Caco-2 (cell line): ENCODE results near the gene DNMT3A. TPM values are rescaled to one million over a fixed set of nuclear protein-coding genes. Genes with fewer than 3 reads are reported as not detected.

Source experiments
- BruUV-seq: library from RNA; stranded (reverse); fragments of 400-500 nt; replicated peaks from 2 replicates; lab custom pipeline; 2021; lab: Mats Ljungman, UMichigan
- CTCF ChIA-PET: fragments of 300-600 bp; sonication (Branson Sonifier 250); formaldehyde crosslinking; loops from one replicate; lab custom pipeline; 2022; ENCODE audit warnings: antibody characterized with exemption; lab: Charles Lee
- POLR2A ChIA-PET: fragments of 300-600 bp; sonication (Branson Sonifier 250); formaldehyde crosslinking; loops from one replicate; lab custom pipeline; 2022; ENCODE audit warnings: antibody characterized with exemption; lab: Charles Lee
- DNase-seq, 2 experiments: peaks; one replicate each; pipeline versions ENCODE4 v3.0.0 to v3.0.0-alpha.2; 2020 to 2022
- H3K27me3 ChIP-seq: replicated peaks from 2 replicates; pipeline ENCODE4 v1.6.0; 2011; ENCODE audit warnings: low read length; ENCODE audit not compliant: control insufficient read depth, insufficient read depth
- H3K36me3 ChIP-seq: 2 replicates; pipeline ENCODE4 v1.5.1; 2011; ENCODE audit warnings: low read length; ENCODE audit not compliant: control insufficient read depth, insufficient read depth
- H3K4me1 ChIP-seq: fragments of 250-450 bp; sonication (Bioruptor Pico); 2 replicates; pipeline ENCODE4 v1.5.1; 2020; ENCODE audit warnings: mild to moderate bottlenecking
- H3K4me3 ChIP-seq: 2 replicates; pipeline ENCODE4 v1.5.1; 2011; ENCODE audit warnings: low read depth, mild to moderate bottlenecking, control low read depth, low read length
- H3K9me3 ChIP-seq: fragments of 250-450 bp; sonication (Bioruptor Pico); 2 replicates; pipeline ENCODE4 v1.5.1; 2020; ENCODE audit warnings: mild to moderate bottlenecking, moderate library complexity
- H3K27ac Mint-ChIP-seq: one replicate; pipeline ENCODE4 v1.8.0; 2022; ENCODE audit warnings: mixed read lengths; ENCODE audit not compliant: unreplicated experiment
- H3K27me3 Mint-ChIP-seq: one replicate; pipeline ENCODE4 v1.8.0; 2022; ENCODE audit warnings: mixed read lengths; ENCODE audit not compliant: insufficient read depth, unreplicated experiment
- H3K36me3 Mint-ChIP-seq: one replicate; pipeline ENCODE4 v1.8.0; 2022; ENCODE audit warnings: mild to moderate bottlenecking, mixed read lengths; ENCODE audit not compliant: insufficient read depth, unreplicated experiment
- H3K4me1 Mint-ChIP-seq: one replicate; pipeline ENCODE4 v1.8.0; 2022; ENCODE audit warnings: low read depth, mixed read lengths; ENCODE audit not compliant: unreplicated experiment
- H3K4me3 Mint-ChIP-seq: one replicate; pipeline ENCODE4 v1.8.0; 2022; ENCODE audit warnings: mild to moderate bottlenecking, moderate library complexity, mixed read lengths; ENCODE audit not compliant: unreplicated experiment
- H3K9me3 Mint-ChIP-seq: one replicate; pipeline ENCODE4 v1.8.0; 2022; ENCODE audit warnings: mixed read lengths; ENCODE audit not compliant: unreplicated experiment
- intact Hi-C: fragments of 100-400 bp; cut with micrococcal nuclease; formaldehyde crosslinking; loops from one replicate; pipeline ENCODE4 v1.10.0; 2022; ENCODE audit not compliant: unreplicated experiment
- total RNA-seq: library from RNA; stranded (reverse); gene quantifications from 2 replicates; pipeline ENCODE4 v1.2.3, GENCODE V29; 2022
- TF ChIP-seq, protein P1 (sequence below), 2 experiments: fragments of 200-600 bp in 1 of 2; IDR thresholded peaks; 1 replicate in 1 of 2; 2 replicates in 1 of 2; pipeline versions ENCODE4 v1.5.1 to v1.8.0; 2011 to 2022; ENCODE audit warnings: antibody characterized with exemption in 1 of 2, control low read depth in 1 of 2, inconsistent platforms in 1 of 2, low read depth in 1 of 2, low read length in 1 of 2, mild to moderate bottlenecking in 1 of 2, moderate library complexity in 1 of 2; ENCODE audit not compliant: insufficient read depth in 1 of 2, severe bottlenecking in 1 of 2, unreplicated experiment in 1 of 2

DNMT3A gene
- total RNA-seq, 1 experiment from 2014 or later, result 72.2 TPM

DNA sequence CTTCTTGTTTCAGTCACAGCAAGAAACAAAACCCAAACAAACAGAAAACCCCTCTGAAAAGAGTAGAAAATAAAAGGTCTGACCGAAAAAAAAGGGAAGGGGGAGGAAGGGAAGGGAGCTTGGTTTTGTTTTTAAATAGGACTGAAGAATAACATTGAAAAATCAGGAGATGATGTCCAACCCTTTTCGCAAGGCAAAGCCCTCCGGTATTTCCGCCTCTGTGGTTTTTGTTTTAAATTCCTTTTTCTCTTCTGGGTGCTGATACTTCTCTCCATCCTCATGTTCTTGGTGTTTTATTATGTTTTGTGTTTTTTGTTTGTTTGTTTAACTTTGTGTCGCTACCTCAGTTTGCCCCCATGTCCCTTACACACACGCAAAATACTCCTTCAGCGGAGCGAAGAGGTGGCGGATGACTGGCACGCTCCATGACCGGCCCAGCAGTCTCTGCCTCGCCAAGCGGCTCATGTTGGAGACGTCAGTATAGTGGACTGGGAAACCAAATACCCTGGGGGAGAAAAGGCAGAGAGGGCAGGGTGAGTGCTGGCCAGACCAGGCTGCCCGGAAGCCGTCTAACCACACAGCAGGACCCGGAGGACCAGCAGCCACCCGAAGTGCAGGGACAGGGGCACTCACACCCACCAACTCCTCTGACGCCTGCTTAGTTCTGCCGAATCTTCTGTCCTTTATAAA is 107.7 kb downstream of the DNMT3A start:
- no peak for DNase-seq
- TF ChIP-seq, protein P1, sequence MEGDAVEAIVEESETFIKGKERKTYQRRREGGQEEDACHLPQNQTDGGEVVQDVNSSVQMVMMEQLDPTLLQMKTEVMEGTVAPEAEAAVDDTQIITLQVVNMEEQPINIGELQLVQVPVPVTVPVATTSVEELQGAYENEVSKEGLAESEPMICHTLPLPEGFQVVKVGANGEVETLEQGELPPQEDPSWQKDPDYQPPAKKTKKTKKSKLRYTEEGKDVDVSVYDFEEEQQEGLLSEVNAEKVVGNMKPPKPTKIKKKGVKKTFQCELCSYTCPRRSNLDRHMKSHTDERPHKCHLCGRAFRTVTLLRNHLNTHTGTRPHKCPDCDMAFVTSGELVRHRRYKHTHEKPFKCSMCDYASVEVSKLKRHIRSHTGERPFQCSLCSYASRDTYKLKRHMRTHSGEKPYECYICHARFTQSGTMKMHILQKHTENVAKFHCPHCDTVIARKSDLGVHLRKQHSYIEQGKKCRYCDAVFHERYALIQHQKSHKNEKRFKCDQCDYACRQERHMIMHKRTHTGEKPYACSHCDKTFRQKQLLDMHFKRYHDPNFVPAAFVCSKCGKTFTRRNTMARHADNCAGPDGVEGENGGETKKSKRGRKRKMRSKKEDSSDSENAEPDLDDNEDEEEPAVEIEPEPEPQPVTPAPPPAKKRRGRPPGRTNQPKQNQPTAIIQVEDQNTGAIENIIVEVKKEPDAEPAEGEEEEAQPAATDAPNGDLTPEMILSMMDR (IDR thresholded peaks at IDR 0.05; ENCODE audit: insufficient read depth in 1 of 2, low read depth in 1 of 2, low read length in 1 of 2, severe bottlenecking in 1 of 2, unreplicated experiment in 1 of 2), result no peak
- Mint-ChIP-seq H3K4me1 (peaks cover 4% of the 10 kb centered on the region), H3K27ac (no peak overlapping the region), H3K36me3 (peaks cover 30% of the 10 kb centered on the region), H3K27me3 (no peaks in the 10 kb centered on the region), H3K9me3 (no peaks in the 10 kb centered on the region), H3K4me3 (no peak overlapping the region)
- BruUV-seq, result no TSS peak
- POLR2A ChIA-PET, result no interaction called here
- CTCF ChIA-PET, result no interaction called here
- H3K36me3 ChIP-seq, result peaks cover 4% of the 10 kb centered on the region
- no peaks in the 10 kb centered on the region for H3K4me1 ChIP-seq
- H3K27me3 ChIP-seq, result no peaks in the 10 kb centered on the region
- H3K9me3 ChIP-seq, result no peaks in the 10 kb centered on the region
- intact Hi-C loops, result no loop called here
- H3K4me3 ChIP-seq, result no peak overlapping the region

DNA sequence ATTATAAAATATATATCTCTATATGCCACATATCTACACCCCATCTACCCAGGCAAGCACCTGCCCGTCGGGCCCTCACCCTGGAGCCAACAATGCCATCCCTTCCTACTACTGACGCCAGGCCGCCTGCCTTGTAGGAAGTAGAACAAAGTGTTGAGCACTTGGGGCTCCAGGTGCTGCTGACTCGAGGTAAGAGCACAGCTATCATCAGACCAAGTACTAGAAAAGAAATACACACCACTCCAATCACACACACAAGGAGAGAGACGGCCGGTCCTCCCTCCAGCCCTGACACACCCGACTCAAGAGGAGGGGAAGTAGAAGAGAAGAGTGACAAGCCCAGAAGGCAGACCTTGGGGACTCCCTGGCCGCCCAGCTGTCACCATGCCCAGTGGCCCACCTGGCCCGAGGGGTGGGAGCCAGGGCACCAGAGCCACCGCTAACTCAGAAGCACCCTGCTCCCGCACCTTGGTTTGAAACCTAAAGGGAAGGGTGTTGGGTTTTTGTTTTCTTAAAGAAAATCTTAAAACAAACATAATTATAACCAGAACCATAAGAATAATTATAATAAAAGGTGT is 109.4 kb downstream of the DNMT3A start:
- no peak overlapping the region for H3K27ac Mint-ChIP-seq
- ChIA-PET POLR2A (no interaction called here), CTCF (interaction anchor here (1.2 kb wide), 1 partner anchor 404 kb away, joined by 3 read pairs; no protein-coding TSS in a partner anchor)
- Histone ChIP-seq H3K36me3 (peaks cover 2% of the 10 kb centered on the region), H3K4me1 (no peaks in the 10 kb centered on the region), H3K9me3 (no peaks in the 10 kb centered on the region), H3K27me3 (no peaks in the 10 kb centered on the region), H3K4me3 (no peak overlapping the region)
- no peaks in the 10 kb centered on the region for H3K27me3 Mint-ChIP-seq
- TF ChIP-seq, protein P1 (IDR thresholded peaks at IDR 0.05; ENCODE audit: insufficient read depth in 1 of 2, low read depth in 1 of 2, low read length in 1 of 2, severe bottlenecking in 1 of 2, unreplicated experiment in 1 of 2), result no peak
- no peak for DNase-seq
- peaks cover 7% of the 10 kb centered on the region for H3K4me1 Mint-ChIP-seq
- intact Hi-C loops, result no loop called here
- BruUV-seq, result no TSS peak
- H3K9me3 Mint-ChIP-seq, result no peaks in the 10 kb centered on the region
- H3K36me3 Mint-ChIP-seq, result peaks cover 30% of the 10 kb centered on the region
- H3K4me3 Mint-ChIP-seq, result no peak overlapping the region

DNA sequence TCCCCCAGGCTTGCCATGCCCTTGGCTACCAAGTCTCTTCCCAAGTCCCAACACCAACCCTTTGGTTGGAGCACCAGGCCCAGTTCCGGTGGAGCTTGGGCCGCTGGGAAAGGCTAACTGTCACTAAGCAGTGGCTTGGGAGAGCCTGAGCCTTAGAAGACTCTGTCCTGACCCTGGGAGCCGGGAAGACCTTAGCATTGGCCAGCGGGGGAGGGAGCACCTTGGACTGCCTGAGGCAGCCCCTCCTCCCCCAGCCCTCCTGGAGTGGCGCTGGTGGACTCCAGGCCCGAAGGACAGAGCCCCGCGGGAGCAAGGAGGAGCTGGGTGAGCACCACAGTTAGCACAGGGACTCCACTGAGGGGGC is 110.8 kb downstream of the DNMT3A start:
- DNase-seq, result no peak
- no peak overlapping the region for H3K4me3 Mint-ChIP-seq
- H3K9me3 ChIP-seq, result no peaks in the 10 kb centered on the region
- H3K9me3 Mint-ChIP-seq, result no peaks in the 10 kb centered on the region
- no peak overlapping the region for H3K27ac Mint-ChIP-seq
- no peaks in the 10 kb centered on the region for H3K27me3 ChIP-seq
- no peaks in the 10 kb centered on the region for H3K27me3 Mint-ChIP-seq
- no TSS peak for BruUV-seq
- POLR2A ChIA-PET, result interaction anchor here (0.6 kb wide), 1 partner anchor 108 kb away, joined by 3 read pairs; no protein-coding TSS in a partner anchor
- H3K4me1 Mint-ChIP-seq, result peaks cover 7% of the 10 kb centered on the region
- intact Hi-C loops, result no loop called here
- TF ChIP-seq, protein P1 (IDR thresholded peaks at IDR 0.05; ENCODE audit: insufficient read depth in 1 of 2, low read depth in 1 of 2, low read length in 1 of 2, severe bottlenecking in 1 of 2, unreplicated experiment in 1 of 2), result no peak
- no peak overlapping the region for H3K4me3 ChIP-seq
- peaks cover 27% of the 10 kb centered on the region for H3K36me3 Mint-ChIP-seq
- H3K36me3 ChIP-seq, result peaks cover 2% of the 10 kb centered on the region
- no peaks in the 10 kb centered on the region for H3K4me1 ChIP-seq
- CTCF ChIA-PET, result interaction anchor here (0.6 kb wide), 1 partner anchor 471 kb away, joined by 8 read pairs; no protein-coding TSS in a partner anchor
